Muscle layer of duodenum (tissue), 2 donors: Measurements from ENCODE around the gene STK24.

Experiments
- H3K27ac ChIP-seq: one replicate; pipeline ENCODE4 v1.7.0; 2013; ENCODE audit warnings: mild to moderate bottlenecking, low read length
- H3K27me3 ChIP-seq: one replicate; pipeline ENCODE4 v1.7.0; 2013; ENCODE audit warnings: low read depth, mild to moderate bottlenecking, control low read depth, low read length
- H3K36me3 ChIP-seq, 2 donors: one replicate each; pipeline ENCODE4 v1.7.0; 2013; ENCODE audit warnings: low read length in 2 of 2, control low read depth in 1 of 2, mild to moderate bottlenecking in 1 of 2; ENCODE audit not compliant: insufficient read depth in 2 of 2, control insufficient read depth in 1 of 2
- H3K4me1 ChIP-seq, 2 donors: one replicate each; pipeline ENCODE4 v1.7.0; 2013; ENCODE audit warnings: low read length in 2 of 2, mild to moderate bottlenecking in 2 of 2, control low read depth in 1 of 2, moderate library complexity in 1 of 2; ENCODE audit not compliant: insufficient read depth in 2 of 2, control insufficient read depth in 1 of 2
- H3K4me3 ChIP-seq, 2 donors: one replicate each; pipeline ENCODE4 v1.7.0; 2013; ENCODE audit warnings: low read length in 2 of 2, low read depth in 1 of 2, mild to moderate bottlenecking in 1 of 2
- H3K9me3 ChIP-seq, 2 donors: one replicate each; pipeline ENCODE4 v1.7.0; 2013; ENCODE audit warnings: low read length in 2 of 2, control low read depth in 1 of 2, mild to moderate bottlenecking in 1 of 2; ENCODE audit not compliant: control insufficient read depth in 1 of 2
- donor health status: healthy.

Gene STK24

GRCh38 chr13:98492335-98493041 is 84.4 kb downstream of the STK24 start:
- H3K4me1 ChIP-seq = peaks cover 24 to 79% of the 10 kb centered on the region in 2 donors
- H3K27ac ChIP-seq = no peak overlapping the region

GRCh38 chr13:98490866-98491265 is 86.0 kb downstream of the STK24 start:
- no peaks in the 10 kb centered on the region for H3K9me3 ChIP-seq
- peaks cover 18 to 64% of the 10 kb centered on the region in 2 donors for H3K4me1 ChIP-seq
- H3K4me3 ChIP-seq = no peak overlapping the region
- H3K27me3 ChIP-seq = no peaks in the 10 kb centered on the region
- H3K27ac ChIP-seq = no peak overlapping the region
- H3K36me3 ChIP-seq = peaks cover 0 to 2% of the 10 kb centered on the region in 2 donors

More at GRCh38 chr13:98492335-98493041, 84.4 kb downstream of the STK24 start:
- Histone ChIP-seq H3K36me3 (peaks cover 0 to 4% of the 10 kb centered on the region in 2 donors), H3K9me3 (no peaks in the 10 kb centered on the region), H3K27me3 (no peaks in the 10 kb centered on the region), H3K4me3 (no peak overlapping the region)

GRCh38 chr13:98490195-98490836 is 86.6 kb downstream of the STK24 start:
- H3K27me3 ChIP-seq = no peaks in the 10 kb centered on the region
- H3K27ac ChIP-seq = no peak overlapping the region
- no peaks in the 10 kb centered on the region for H3K9me3 ChIP-seq
- no peaks in the 10 kb centered on the region for H3K36me3 ChIP-seq
- H3K4me1 ChIP-seq = peaks cover 21 to 64% of the 10 kb centered on the region in 2 donors
- no peak overlapping the region for H3K4me3 ChIP-seq

- H3K27ac ChIP-seq = no peak overlapping the region
- no peaks in the 10 kb centered on the region for H3K36me3 ChIP-seq
- H3K4me1 ChIP-seq = peaks cover 24 to 64% of the 10 kb centered on the region in 2 donors
- H3K9me3 ChIP-seq = no peaks in the 10 kb centered on the region
- H3K4me3 ChIP-seq = no peak overlapping the region
- no peaks in the 10 kb centered on the region for H3K27me3 ChIP-seq
Measured at GRCh38 chr13:98489446-98490194, 87.3 kb downstream of the STK24 start.

- Histone ChIP-seq H3K27ac (no peak overlapping the region), H3K9me3 (no peaks in the 10 kb centered on the region), H3K36me3 (no peaks in the 10 kb centered on the region), H3K27me3 (no peaks in the 10 kb centered on the region), H3K4me3 (no peak overlapping the region), H3K4me1 (peaks cover 32 to 69% of the 10 kb centered on the region in 2 donors)
Measured at GRCh38 chr13:98488736-98489135, 88.2 kb downstream of the STK24 start.

- no peaks in the 10 kb centered on the region for H3K36me3 ChIP-seq
- H3K27me3 ChIP-seq = no peaks in the 10 kb centered on the region
- no peak overlapping the region for H3K27ac ChIP-seq
- H3K9me3 ChIP-seq = no peaks in the 10 kb centered on the region
- peaks cover 39 to 74% of the 10 kb centered on the region in 2 donors for H3K4me1 ChIP-seq
- H3K4me3 ChIP-seq = no peak overlapping the region
Measured at GRCh38 chr13:98487522-98487921, 89.4 kb downstream of the STK24 start.

GRCh38 chr13:98487016-98487415 is 89.9 kb downstream of the STK24 start:
- Histone ChIP-seq H3K4me1 (peaks cover 39 to 74% of the 10 kb centered on the region in 2 donors), H3K27me3 (no peaks in the 10 kb centered on the region), H3K9me3 (no peaks in the 10 kb centered on the region), H3K4me3 (no peak overlapping the region), H3K36me3 (no peaks in the 10 kb centered on the region), H3K27ac (no peak overlapping the region)

GRCh38 chr13:98486412-98486811 is 90.5 kb downstream of the STK24 start:
- Histone ChIP-seq H3K4me3 (no peak overlapping the region), H3K9me3 (no peaks in the 10 kb centered on the region), H3K4me1 (peaks cover 40 to 76% of the 10 kb centered on the region in 2 donors), H3K27ac (no peak overlapping the region), H3K27me3 (no peaks in the 10 kb centered on the region), H3K36me3 (no peaks in the 10 kb centered on the region)

- H3K4me3 ChIP-seq = no peak overlapping the region
- no peaks in the 10 kb centered on the region for H3K36me3 ChIP-seq
- H3K27me3 ChIP-seq = no peaks in the 10 kb centered on the region
- no peak overlapping the region for H3K27ac ChIP-seq
- peaks cover 46 to 67% of the 10 kb centered on the region in 2 donors for H3K4me1 ChIP-seq
- no peaks in the 10 kb centered on the region for H3K9me3 ChIP-seq
Measured at GRCh38 chr13:98485561-98485960, 91.3 kb downstream of the STK24 start.

- Histone ChIP-seq H3K4me3 (no peak overlapping the region), H3K9me3 (no peaks in the 10 kb centered on the region), H3K4me1 (peaks cover 41 to 61% of the 10 kb centered on the region in 2 donors), H3K27me3 (no peaks in the 10 kb centered on the region), H3K36me3 (no peaks in the 10 kb centered on the region), H3K27ac (peak overlapping the region; percentile 81)
Measured at GRCh38 chr13:98484289-98485219, 92.4 kb downstream of the STK24 start.
